Activated T-cell treated with anti-CD3 and anti-CD28 coated beads, Interleukin-2, amount 50 U/mL, for 48 hours (primary cell): ENCODE measurements around the gene NPPC.
A peak's percentile ranks its signal among the peaks of the same experiment; 100 is the strongest.
"Not testable (repeated sequence)": the region's sequence is repeated elsewhere in the genome, so short reads cannot be mapped to it uniquely, and the experiment has no call there.

Source experiments
- DNase-seq, 2 experiments: peaks; one replicate each; pipeline ENCODE4 v3.0.0-alpha.2; 2020

The NPPC gene

GRCh38 chr2:231926180-231926741 lies at the start of gene NPPC:
Gene NPPC, minus strand, starts transcription at chr2:231926396. Its CDS starts 147 bp downstream, at chr2:231926249.
- peak; percentile 83 to 87 for DNase-seq

GRCh38 chr2:231975001-231975400 lies 48.8 kb upstream of the NPPC start:
- DNase-seq, result no peak

GRCh38 chr2:231970461-231970860 lies 44.3 kb upstream of the NPPC start:
- no peak for DNase-seq

- DNase-seq, result no peak
These were observed 42.6 kb upstream of the NPPC start for GRCh38 chr2:231968820-231969219.

- no peak for DNase-seq
These were observed 40.7 kb upstream of the NPPC start for GRCh38 chr2:231966886-231967285.

GRCh38 chr2:231965102-231965501 lies 38.9 kb upstream of the NPPC start:
- no peak for DNase-seq

- peak; percentile 82 to 87 for DNase-seq
These were observed 35.4 kb upstream of the NPPC start, which contains the start of gene DIS3L2 for GRCh38 chr2:231961349-231962166. Gene DIS3L2, plus strand, starts transcription at chr2:231961713. Its CDS starts 53,215 bp downstream, at chr2:232014928.

- DNase-seq, result no peak
These were observed 34.7 kb upstream of the NPPC start for GRCh38 chr2:231960810-231961348.

GRCh38 chr2:231957913-231958763 lies 31.9 kb upstream of the NPPC start:
- DNase-seq, result no peak

GRCh38 chr2:231955758-231956472 lies 29.7 kb upstream of the NPPC start:
- DNase-seq, result no peak

GRCh38 chr2:231951452-231952035 lies 25.3 kb upstream of the NPPC start:
- DNase-seq, result no peak

GRCh38 chr2:231947694-231948093 lies 21.5 kb upstream of the NPPC start:
- no peak for DNase-seq

- DNase-seq, result not testable (repeated sequence)
These were observed 20.9 kb upstream of the NPPC start for GRCh38 chr2:231947112-231947511.

- no peak for DNase-seq
These were observed 20.1 kb upstream of the NPPC start for GRCh38 chr2:231946241-231946814.

- no peak for DNase-seq
These were observed 16.0 kb upstream of the NPPC start for GRCh38 chr2:231942180-231942579.

GRCh38 chr2:231941673-231942072 lies 15.5 kb upstream of the NPPC start:
- DNase-seq, result no peak

GRCh38 chr2:231940795-231941194 lies 14.6 kb upstream of the NPPC start:
- no peak for DNase-seq

GRCh38 chr2:231939022-231939421 lies 12.8 kb upstream of the NPPC start:
- no peak for DNase-seq

GRCh38 chr2:231937057-231937456 lies 10.9 kb upstream of the NPPC start:
- DNase-seq, result no peak

GRCh38 chr2:231936491-231936890 lies 10.3 kb upstream of the NPPC start:
- DNase-seq, result no peak

- DNase-seq, result no peak
These were observed 9.6 kb upstream of the NPPC start for GRCh38 chr2:231935815-231936214.

GRCh38 chr2:231935207-231935524 lies 9.0 kb upstream of the NPPC start:
- DNase-seq, result no peak
